Measurements from ENCODE around the gene TGFBR3L.

The TGFBR3L gene

DNA sequence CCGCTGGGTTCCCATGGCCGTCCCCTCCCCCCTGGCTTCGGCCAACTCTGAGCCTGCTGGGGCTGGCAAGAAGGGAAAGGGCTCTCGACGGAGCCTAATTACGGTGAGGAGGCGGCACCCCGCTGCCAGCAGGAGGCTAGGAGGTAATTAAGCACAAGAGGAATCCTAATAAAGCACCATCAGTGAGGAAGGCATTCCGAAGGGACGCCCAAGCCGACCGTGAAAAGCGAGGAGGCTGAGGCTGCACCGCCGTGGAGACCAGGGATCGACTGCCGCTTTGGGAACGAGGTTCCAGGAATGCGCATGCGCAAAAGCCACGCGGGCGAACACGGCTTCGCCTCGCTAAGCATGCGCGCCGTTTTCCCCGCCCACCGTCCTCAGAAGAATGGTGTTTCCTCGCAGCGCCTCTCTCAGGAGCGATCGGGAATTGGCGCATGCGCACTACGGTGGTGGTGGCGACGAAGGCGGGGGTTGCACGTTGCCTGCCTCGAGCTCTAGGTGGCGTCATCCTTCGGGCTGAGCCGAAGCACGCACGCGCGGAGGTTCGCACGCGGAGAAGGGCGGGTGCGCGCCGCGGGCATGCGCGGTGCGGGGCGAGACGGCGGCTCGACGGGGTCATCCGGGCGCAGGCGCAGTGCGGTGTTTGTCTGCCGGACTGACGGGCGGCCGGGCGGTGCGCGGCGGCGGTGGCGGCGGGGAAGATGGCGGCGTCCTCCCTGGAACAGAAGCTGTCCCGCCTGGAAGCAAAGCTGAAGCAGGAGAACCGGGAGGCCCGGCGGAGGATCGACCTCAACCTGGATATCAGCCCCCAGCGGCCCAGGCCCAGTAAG lies 11.2 kb upstream of the TGFBR3L start, which contains the start of gene MAP2K7:
Gene MAP2K7, plus strand, starts transcription at position 634 of the 830 bp plus-strand sequence. Its CDS starts 68 bp downstream, at position 702.
- peak; percentile 84 for ATAC-seq
- TF ChIP-seq ZFP3 (CRISPR knock-in tag; IDR thresholded peaks at IDR 0.05) = no peak

DNA sequence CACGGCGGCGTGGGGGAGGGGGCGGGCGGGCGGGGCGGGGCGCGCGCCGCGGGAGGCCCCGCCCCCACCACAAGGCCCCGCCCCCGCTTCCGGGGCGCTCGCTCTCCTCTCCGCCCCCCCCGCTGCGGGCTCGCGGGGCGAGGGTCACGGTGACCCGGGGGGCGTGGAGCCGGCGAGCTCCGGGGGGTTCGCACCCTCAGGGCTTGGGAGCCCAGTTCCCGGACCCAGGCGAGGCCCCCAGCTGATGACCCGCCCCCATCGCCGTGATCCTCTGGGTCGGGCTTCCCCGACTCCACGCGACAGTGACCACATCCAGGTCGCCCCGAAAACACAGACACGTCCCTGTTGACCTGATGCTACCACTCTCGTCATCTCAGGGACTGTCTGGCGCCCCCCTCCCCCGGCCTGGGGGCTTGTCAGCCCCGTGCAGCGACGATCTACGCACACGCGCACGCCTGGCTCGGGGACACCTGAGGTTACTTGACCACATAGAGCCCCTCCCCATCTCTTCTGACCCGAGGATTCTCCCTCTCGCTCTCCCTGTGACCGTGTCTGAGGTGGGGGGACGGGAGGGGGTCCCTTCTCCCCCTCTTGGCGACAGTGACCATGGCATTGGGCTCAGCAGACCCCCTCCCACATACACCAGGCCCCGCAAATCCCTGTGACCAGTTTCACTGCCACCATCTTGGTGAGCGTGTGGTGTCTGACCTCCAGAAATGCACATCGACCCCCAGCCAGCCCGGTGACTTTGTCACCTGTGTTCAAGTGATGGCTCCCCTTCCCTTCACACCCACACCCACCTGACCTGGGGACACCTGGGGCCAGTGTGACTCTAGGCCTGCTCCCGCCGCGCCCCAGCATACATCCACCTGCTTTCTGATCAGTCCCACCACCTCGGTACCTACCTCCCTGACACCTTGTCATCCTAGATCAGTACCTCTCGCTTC lies 10.3 kb upstream of the TGFBR3L start:
- TF ChIP-seq ARNTL (CRISPR knock-in tag; IDR thresholded peaks at IDR 0.05; ENCODE audit: borderline replicate concordance, low read depth) (no peak), ZNF8 (CRISPR knock-in tag; IDR thresholded peaks at IDR 0.05) (no peak), OSR1 (CRISPR knock-in tag; IDR thresholded peaks at IDR 0.05) (no peak), PPARA (CRISPR knock-in tag; IDR thresholded peaks at IDR 0.05; ENCODE audit: borderline replicate concordance) (no peak), CSDC2 (CRISPR knock-in tag; IDR thresholded peaks at IDR 0.05) (no peak), ZNF565 (CRISPR knock-in tag; conservative IDR thresholded peaks at IDR 0.05; ENCODE audit: low read depth) (no peak), ZC3H10 (CRISPR knock-in tag; IDR thresholded peaks at IDR 0.05) (no peak), GLIS3 (CRISPR knock-in tag; IDR thresholded peaks at IDR 0.05) (no peak), ESRRG (CRISPR knock-in tag; IDR thresholded peaks at IDR 0.05) (no peak), ZFP30 (CRISPR knock-in tag; IDR thresholded peaks at IDR 0.05) (no peak), ISL1 (CRISPR knock-in tag; IDR thresholded peaks at IDR 0.05) (no peak), ZFP3 (CRISPR knock-in tag; IDR thresholded peaks at IDR 0.05) (no peak), ZNF70 (CRISPR knock-in tag; IDR thresholded peaks at IDR 0.05) (no peak), RARB (CRISPR knock-in tag; IDR thresholded peaks at IDR 0.05) (no peak)
- TF ChIP-seq, protein P1, sequence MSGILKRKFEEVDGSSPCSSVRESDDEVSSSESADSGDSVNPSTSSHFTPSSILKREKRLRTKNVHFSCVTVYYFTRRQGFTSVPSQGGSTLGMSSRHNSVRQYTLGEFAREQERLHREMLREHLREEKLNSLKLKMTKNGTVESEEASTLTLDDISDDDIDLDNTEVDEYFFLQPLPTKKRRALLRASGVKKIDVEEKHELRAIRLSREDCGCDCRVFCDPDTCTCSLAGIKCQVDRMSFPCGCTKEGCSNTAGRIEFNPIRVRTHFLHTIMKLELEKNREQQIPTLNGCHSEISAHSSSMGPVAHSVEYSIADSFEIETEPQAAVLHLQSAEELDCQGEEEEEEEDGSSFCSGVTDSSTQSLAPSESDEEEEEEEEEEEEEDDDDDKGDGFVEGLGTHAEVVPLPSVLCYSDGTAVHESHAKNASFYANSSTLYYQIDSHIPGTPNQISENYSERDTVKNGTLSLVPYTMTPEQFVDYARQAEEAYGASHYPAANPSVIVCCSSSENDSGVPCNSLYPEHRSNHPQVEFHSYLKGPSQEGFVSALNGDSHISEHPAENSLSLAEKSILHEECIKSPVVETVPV (CRISPR knock-in tag; IDR thresholded peaks at IDR 0.05) = no peak
- TF ChIP-seq, protein P2, sequence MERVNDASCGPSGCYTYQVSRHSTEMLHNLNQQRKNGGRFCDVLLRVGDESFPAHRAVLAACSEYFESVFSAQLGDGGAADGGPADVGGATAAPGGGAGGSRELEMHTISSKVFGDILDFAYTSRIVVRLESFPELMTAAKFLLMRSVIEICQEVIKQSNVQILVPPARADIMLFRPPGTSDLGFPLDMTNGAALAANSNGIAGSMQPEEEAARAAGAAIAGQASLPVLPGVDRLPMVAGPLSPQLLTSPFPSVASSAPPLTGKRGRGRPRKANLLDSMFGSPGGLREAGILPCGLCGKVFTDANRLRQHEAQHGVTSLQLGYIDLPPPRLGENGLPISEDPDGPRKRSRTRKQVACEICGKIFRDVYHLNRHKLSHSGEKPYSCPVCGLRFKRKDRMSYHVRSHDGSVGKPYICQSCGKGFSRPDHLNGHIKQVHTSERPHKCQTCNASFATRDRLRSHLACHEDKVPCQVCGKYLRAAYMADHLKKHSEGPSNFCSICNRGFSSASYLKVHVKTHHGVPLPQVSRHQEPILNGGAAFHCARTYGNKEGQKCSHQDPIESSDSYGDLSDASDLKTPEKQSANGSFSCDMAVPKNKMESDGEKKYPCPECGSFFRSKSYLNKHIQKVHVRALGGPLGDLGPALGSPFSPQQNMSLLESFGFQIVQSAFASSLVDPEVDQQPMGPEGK (CRISPR knock-in tag; IDR thresholded peaks at IDR 0.05; ENCODE audit: borderline replicate concordance) = no peak
- TF ChIP-seq, protein P3, sequence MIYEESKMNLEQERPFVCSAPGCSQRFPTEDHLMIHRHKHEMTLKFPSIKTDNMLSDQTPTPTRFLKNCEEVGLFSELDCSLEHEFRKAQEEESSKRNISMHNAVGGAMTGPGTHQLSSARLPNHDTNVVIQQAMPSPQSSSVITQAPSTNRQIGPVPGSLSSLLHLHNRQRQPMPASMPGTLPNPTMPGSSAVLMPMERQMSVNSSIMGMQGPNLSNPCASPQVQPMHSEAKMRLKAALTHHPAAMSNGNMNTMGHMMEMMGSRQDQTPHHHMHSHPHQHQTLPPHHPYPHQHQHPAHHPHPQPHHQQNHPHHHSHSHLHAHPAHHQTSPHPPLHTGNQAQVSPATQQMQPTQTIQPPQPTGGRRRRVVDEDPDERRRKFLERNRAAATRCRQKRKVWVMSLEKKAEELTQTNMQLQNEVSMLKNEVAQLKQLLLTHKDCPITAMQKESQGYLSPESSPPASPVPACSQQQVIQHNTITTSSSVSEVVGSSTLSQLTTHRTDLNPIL (CRISPR knock-in tag; IDR thresholded peaks at IDR 0.05; ENCODE audit: low read depth) = no peak
- TF ChIP-seq, protein P4, sequence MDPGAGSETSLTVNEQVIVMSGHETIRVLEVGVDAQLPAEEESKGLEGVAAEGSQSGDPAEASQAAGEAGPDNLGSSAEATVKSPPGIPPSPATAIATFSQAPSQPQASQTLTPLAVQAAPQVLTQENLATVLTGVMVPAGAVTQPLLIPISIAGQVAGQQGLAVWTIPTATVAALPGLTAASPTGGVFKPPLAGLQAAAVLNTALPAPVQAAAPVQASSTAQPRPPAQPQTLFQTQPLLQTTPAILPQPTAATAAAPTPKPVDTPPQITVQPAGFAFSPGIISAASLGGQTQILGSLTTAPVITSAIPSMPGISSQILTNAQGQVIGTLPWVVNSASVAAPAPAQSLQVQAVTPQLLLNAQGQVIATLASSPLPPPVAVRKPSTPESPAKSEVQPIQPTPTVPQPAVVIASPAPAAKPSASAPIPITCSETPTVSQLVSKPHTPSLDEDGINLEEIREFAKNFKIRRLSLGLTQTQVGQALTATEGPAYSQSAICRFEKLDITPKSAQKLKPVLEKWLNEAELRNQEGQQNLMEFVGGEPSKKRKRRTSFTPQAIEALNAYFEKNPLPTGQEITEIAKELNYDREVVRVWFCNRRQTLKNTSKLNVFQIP (CRISPR knock-in tag; IDR thresholded peaks at IDR 0.05; ENCODE audit: borderline replicate concordance, low read depth) = no peak
- peak; percentile 7; the same call in 2 of the 3 replicates for ATAC-seq

DNA sequence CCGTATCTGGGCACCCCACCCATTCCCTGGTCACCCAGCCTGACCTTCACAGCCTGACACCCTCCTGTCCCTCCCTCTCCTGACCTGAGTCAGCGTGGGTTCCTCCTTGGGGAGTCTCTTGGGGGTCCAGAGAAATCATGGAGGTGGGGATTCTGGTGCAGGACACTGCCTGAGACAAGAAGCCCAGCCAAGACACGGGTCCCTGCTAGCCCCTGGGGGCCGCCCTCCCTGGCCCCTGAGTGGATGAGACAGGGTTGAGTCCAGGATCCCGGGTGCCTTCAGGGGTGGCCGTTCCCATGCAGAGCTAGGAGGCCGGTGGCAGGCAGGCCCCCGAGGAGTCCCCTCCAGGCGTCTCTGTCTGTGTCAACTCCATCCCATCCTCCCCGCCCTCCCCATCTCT lies 9.4 kb upstream of the TGFBR3L start:
- no peak for ATAC-seq
- TF ChIP-seq, protein P2 (CRISPR knock-in tag; IDR thresholded peaks at IDR 0.05; ENCODE audit: borderline replicate concordance) = no peak
- TF ChIP-seq BACH2 (CRISPR knock-in tag; IDR thresholded peaks at IDR 0.05; ENCODE audit: borderline replicate concordance) = no peak
- no peak for TF ChIP-seq ISL1 (CRISPR knock-in tag; IDR thresholded peaks at IDR 0.05)
- no peak for TF ChIP-seq ZC3H10 (CRISPR knock-in tag; IDR thresholded peaks at IDR 0.05)
- TF ChIP-seq RARB (CRISPR knock-in tag; IDR thresholded peaks at IDR 0.05) = no peak
- TF ChIP-seq TCF4 (CRISPR knock-in tag; IDR thresholded peaks at IDR 0.05; ENCODE audit: borderline replicate concordance) = no peak

Measured in SK-N-SH treated with all-trans-retinoic acid at 6 μM for 48 hours (cell line).